GM10248 (cell line): ENCODE measurements around the gene CREB3L4.
A peak's percentile ranks its signal among the peaks of the same experiment; 100 is the strongest.

Source experiments
- CTCF ChIA-PET: fragments of 300-600 bp; sonication (Branson Sonifier 250); formaldehyde crosslinking; extraction: SDS; loops from one replicate; lab custom pipeline; 2021; ENCODE audit warnings: antibody characterized with exemption; lab: Yijun Ruan, JAX
- POLR2A ChIA-PET: fragments of 350-650 bp; sonication (Branson Sonifier 250); formaldehyde crosslinking; extraction: SDS; loops from one replicate; lab custom pipeline; 2020; ENCODE audit warnings: antibody characterized with exemption; lab: Yijun Ruan, JAX
- DNase-seq: peaks from one replicate; pipeline ENCODE4 v3.0.0; 2012; ENCODE audit errors: extremely low spot score
- TF ChIP-seq, protein P1 (sequence below): IDR thresholded peaks from 2 replicates; pipeline ENCODE4 v1.5.1; 2012; ENCODE audit warnings: mild to moderate bottlenecking, low read depth; ENCODE audit errors: extremely low read depth, missing control alignments, control extremely low read depth

CREB3L4 gene

DNA sequence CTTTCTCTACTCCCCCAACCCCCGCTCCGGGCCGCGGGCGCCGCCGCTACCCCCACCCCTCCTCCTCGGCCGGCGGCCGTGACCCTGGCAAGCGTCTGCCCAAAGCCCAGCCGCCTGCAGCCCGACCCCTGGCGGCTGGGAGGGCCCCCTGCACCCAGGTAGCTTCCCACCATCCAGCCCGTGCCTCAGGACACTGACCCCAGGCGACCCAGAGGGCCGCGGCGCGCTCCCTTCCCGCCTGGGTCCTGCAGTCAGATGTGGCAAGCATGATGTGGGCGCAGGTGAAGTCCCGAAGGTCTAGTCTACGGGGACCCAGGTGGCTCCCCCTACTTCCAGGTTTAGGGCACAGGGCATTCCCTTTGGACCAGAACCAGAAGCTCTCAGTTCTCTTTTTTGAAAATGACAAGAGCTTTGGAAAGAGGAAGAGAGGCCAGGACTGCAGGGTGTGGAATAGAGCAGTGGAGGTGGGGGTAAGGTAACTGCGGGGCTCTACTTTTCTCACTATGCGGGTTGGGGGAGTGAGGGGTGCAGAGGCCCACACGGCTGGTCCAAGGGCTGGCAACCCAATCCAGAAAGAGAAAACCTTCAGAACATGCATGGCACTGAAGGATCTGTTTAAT, 21.0 kb upstream of the CREB3L4 start, which contains the start of gene DENND4B:
TSS of gene DENND4B (minus strand) at position 97 of the 620 bp plus-strand sequence. CDS start 2,344 bp downstream, outside the sequence.
- TF ChIP-seq, protein P1, sequence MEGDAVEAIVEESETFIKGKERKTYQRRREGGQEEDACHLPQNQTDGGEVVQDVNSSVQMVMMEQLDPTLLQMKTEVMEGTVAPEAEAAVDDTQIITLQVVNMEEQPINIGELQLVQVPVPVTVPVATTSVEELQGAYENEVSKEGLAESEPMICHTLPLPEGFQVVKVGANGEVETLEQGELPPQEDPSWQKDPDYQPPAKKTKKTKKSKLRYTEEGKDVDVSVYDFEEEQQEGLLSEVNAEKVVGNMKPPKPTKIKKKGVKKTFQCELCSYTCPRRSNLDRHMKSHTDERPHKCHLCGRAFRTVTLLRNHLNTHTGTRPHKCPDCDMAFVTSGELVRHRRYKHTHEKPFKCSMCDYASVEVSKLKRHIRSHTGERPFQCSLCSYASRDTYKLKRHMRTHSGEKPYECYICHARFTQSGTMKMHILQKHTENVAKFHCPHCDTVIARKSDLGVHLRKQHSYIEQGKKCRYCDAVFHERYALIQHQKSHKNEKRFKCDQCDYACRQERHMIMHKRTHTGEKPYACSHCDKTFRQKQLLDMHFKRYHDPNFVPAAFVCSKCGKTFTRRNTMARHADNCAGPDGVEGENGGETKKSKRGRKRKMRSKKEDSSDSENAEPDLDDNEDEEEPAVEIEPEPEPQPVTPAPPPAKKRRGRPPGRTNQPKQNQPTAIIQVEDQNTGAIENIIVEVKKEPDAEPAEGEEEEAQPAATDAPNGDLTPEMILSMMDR, result peak; percentile 96
- CTCF ChIA-PET, result interaction anchor here (0.7 to 9.0 kb wide), 30 partner anchors 9 to 216 kb away, joined by 3 to 108 read pairs (median 4); partner anchors contain the start of genes CREB3L4, CRTC2, GATAD2B and JTB
- POLR2A ChIA-PET, result interaction anchor here (0.6 to 3.7 kb wide), 13 partner anchors 8 to 224 kb away, joined by 3 to 16 read pairs (median 4); partner anchors contain the start of genes CRTC2, GATAD2B and JTB
- peak; percentile 91 for DNase-seq

DNA sequence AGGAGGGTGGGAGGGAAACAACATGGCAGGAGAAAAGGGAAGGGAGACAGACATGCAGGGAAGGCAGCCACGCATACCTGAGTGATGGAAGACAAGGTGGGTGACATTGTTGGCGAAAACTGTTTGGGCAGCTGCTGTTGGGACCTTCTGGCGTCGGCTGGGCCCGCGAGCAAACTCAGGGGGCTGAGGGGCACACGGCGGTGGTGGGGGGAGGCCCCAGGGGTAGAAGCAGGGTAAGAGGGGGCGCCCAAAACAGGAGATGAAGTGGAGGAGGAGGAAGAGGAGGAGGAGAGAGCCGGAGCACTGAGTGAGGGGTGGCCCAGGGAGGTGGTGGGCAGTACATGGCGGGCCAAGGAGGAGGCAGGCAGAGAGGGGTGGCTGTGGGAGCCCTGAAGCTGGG, 16.5 kb upstream of the CREB3L4 start:
- TF ChIP-seq, protein P1, result no peak
- POLR2A ChIA-PET, result no interaction called here
- CTCF ChIA-PET, result no interaction called here
- no peak for DNase-seq

DNA sequence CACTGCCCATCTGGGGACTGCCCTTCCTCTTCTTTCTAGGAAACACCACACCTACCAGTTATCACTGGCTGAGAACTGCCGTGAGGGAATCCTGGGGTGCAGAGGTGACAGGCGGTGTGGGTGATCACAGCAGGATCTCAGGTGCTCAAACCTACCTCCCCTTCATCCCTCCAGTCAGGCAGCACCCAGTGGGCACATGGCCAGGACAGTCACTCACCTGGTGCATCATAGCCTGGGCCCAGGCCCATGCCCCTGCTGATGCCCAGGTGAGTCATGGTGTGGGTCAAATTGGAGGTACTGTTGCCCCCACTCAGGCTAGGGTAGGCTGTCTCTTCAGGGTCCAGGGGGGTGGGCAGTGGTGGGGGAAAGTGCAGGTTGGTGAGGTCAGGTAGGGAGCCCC, 15.9 kb upstream of the CREB3L4 start:
- ChIA-PET CTCF (no interaction called here), POLR2A (no interaction called here)
- no peak for DNase-seq
- TF ChIP-seq, protein P1, result no peak

DNA sequence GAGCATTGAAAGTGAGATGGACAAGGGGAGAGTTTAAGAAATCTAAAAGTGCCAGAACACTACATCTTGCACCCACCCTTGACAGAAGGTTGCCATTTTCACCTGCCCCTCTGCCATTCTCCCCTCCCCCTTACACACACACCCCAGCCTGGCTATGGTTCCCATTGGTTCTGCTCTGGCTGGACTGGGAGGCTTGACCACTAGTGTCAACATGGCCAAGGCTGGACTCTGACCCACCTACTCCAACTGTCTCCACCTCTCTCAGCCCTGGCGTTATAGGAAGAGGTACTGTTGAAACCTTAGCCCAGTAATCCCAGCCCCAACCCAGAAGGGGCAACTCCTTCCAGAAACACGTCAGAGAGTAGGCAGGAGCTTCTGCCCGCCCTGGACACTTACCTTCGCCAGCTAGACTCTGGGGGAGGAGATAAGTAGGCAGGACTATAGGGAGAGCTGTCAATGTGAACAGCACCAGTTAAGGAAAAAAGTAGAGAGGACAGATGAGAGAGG, 13.8 kb upstream of the CREB3L4 start:
- ChIA-PET POLR2A (interaction anchor here (1.1 kb wide), 1 partner anchor 9 kb away, joined by 5 read pairs; the partner anchor contains the start of gene SLC39A1), CTCF (interaction anchor here (0.9 to 1.7 kb wide), 6 partner anchors 8 to 33 kb away, joined by 3 to 6 read pairs (median 4); partner anchors contain the start of genes CREB3L4, RAB13 and SLC39A1)
- no peak for DNase-seq
- TF ChIP-seq, protein P1, result no peak

DNA sequence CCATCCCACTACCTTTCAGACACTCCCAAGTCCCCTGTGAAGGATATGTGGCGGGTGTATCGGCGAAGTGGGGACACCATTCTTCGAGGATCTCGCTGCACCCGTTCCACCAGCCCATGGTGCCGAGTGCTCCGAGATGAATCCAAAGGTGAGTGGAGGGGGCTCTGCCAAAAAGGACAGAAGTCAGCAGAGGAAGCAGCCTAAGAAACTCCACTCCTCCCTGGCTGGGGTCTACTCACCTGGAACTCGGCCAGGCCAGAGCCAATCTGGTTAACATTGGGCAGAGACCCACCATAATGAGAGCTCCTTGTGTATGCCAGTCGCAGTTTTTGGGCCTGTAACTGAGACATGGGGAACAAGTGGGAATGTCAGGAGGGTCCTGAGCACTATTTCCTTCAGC, 12.9 kb upstream of the CREB3L4 start:
- DNase-seq, result no peak
- CTCF ChIA-PET, result interaction anchor here (1.1 to 1.7 kb wide), 3 partner anchors 9 to 31 kb away, joined by 3 to 6 read pairs (median 4); partner anchors contain the start of genes RAB13 and SLC39A1
- POLR2A ChIA-PET, result interaction anchor here (1.2 kb wide), 1 partner anchor 9 kb away, joined by 3 read pairs; no protein-coding TSS in a partner anchor
- TF ChIP-seq, protein P1, result no peak

DNA sequence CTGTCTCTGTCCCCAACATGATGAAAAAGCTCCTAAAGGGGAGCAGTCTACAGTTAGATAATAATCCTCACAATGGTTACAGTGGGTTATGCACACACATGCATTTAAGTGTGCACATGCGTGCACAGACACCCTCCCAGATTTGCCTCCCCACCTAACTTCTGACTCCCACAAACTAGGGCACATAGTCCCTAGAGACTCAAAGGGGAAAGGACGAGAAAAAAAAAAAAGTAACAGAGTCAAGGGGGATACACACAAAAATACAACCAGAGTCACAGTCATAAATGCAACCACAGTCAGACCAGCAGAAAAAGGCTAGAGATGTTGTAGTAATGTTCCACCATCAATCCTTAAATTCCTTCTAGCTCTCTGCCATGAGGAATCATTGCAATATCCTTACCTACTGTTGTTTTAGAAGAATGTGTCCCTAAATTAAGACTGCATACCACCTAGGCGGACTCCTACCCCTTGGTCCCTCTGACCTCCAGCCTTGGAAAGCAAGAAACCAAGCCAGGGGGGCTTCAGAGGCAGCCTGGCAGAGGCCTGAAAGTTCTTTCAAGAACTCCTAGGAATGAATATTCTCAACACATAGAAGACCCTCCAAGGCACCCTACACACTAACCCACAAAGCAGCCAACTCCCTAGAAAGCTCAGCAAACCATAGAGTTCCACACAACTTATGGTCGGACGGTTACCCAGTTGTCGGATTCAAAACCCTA, 10.5 kb upstream of the CREB3L4 start:
- ChIA-PET CTCF (interaction anchor here (1.2 to 2.9 kb wide), 5 partner anchors 10 to 30 kb away, joined by 3 to 33 read pairs (median 3); partner anchors contain the start of genes CREB3L4 and DENND4B), POLR2A (interaction anchor here (1.7 kb wide), 1 partner anchor 11 kb away, joined by 6 read pairs; the partner anchor contains the start of gene DENND4B)
- TF ChIP-seq, protein P1, result no peak
- DNase-seq, result no peak
